K562 (cell line): ENCODE results near the gene MTHFR. TPM values are rescaled to one million over a fixed set of nuclear protein-coding genes. Genes with fewer than 3 reads are reported as not detected.

Experiments
- FOXO4 ChIP-seq: fragments of 450-650 bp; formaldehyde crosslinking; IDR thresholded peaks from 2 replicates; pipeline ENCODE4 v1.4.0; 2020; ENCODE audit warnings: mild to moderate bottlenecking, moderate library complexity
- FOXP1 ChIP-seq: sonication (generic); formaldehyde crosslinking; IDR thresholded peaks from 2 replicates; pipeline ENCODE4 v1.8.0; 2022; ENCODE audit warnings: mild to moderate bottlenecking, missing genetic modification reagents
- MAX ChIP-seq: sonication (generic); formaldehyde crosslinking; IDR thresholded peaks from 2 replicates; pipeline ENCODE4 v1.9.0; 2022; ENCODE audit warnings: mild to moderate bottlenecking, missing genetic modification reagents
- MYBL2 ChIP-seq, 2 experiments: fragments of 450-650 bp in 1 of 2; sonication (generic) in 1 of 2; formaldehyde crosslinking in 1 of 2; IDR thresholded peaks; 2 replicates each; pipeline versions ENCODE4 v1.6.1 to v1.8.1; 2017 to 2022; ENCODE audit warnings: borderline replicate concordance in 1 of 2, inconsistent platforms in 1 of 2, low read depth in 1 of 2, mild to moderate bottlenecking in 1 of 2, missing genetic modification reagents in 1 of 2, moderate library complexity in 1 of 2
- RB1 ChIP-seq: fragments of 450-650 bp; IDR thresholded peaks from 2 replicates; pipeline ENCODE4 v1.6.1; 2017; ENCODE audit warnings: low read depth, mild to moderate bottlenecking
- SRSF3 ChIP-seq: fragments of 200-400 bp; formaldehyde crosslinking; IDR thresholded peaks from 2 replicates; pipeline ENCODE4 v1.6.1; 2016; ENCODE audit warnings: mild to moderate bottlenecking, low read length, moderate library complexity; ENCODE audit not compliant: insufficient read depth
- ZBTB43 ChIP-seq: sonication (generic); formaldehyde crosslinking; IDR thresholded peaks from 2 replicates; pipeline ENCODE4 v1.8.0; 2023; ENCODE audit warnings: mild to moderate bottlenecking, missing genetic modification reagents
- ZNF740 ChIP-seq, 3 experiments: fragments of 200-800 bp in 1 of 3; sonication (Bioruptor generic) in 1 of 3; sonication (generic) in 1 of 3; formaldehyde crosslinking in 1 of 3; IDR thresholded peaks; 2 replicates each; pipeline versions ENCODE4 v1.6.1 to v1.8.0; 2016 to 2022; ENCODE audit warnings: mild to moderate bottlenecking in 2 of 3, missing compliant biosample characterization in 2 of 3, missing genetic modification characterization in 2 of 3, missing genetic modification reagents in 1 of 3
- polyA plus RNA-seq, 8 experiments: library from polyadenylated mRNA; depleted of rRNA in 4 of 8; stranded (reverse) in 5 of 8; unstranded in 3 of 8; fragments of >200 nt; fragmentation: Nextera tagmentation in 2 of 8; fragmentation: Illumina TruSeq in 1 of 8; extraction: Ambion mirVana in 2 of 8; extraction: Trizol in 1 of 8; gene quantifications; 2 replicates each; pipeline versions ENCODE4 v1.2.1 to v1.2.3, GENCODE V29; 2011 to 2014; ENCODE audit warnings: inconsistent platforms in 1 of 8, missing spikeins in 1 of 8
- total RNA-seq, 7 experiments: library from RNA; depleted of rRNA in 6 of 7; stranded (reverse); fragments of >200 nt in 6 of 7; fragmentation: Illumina TruSeq in 2 of 7; extraction: Trizol in 2 of 7; gene quantifications; 2 replicates each; pipeline versions ENCODE4 v1.2.1 to v1.2.3, GENCODE V29; 2011 to 2021; ENCODE audit warnings: low replicate concordance in 1 of 7

Gene MTHFR
- total and polyA plus RNA-seq, 9 of the 15 experiments (the other 6 are each of a cell fraction or from before 2014, with no cell fraction given) = 5.0 to 104 (median 62.6) TPM

GRCh38 chr1:11795238-11795890, 10.4 kb downstream of the MTHFR start (continued):
- TF ChIP-seq SRSF3 = no peak
- no peak for TF ChIP-seq ZNF740 (CRISPR knock-in tag; IDR thresholded peaks at IDR 0.05)
- 0 out of 4 replicates have a peak, but pooled peaks of 1 of the 2 experiments have one; percentile 36 for TF ChIP-seq ZNF740 (tag; IDR thresholded peaks at IDR 0.05)
- TF ChIP-seq RB1 = no peak
- 0 out of 2 replicates have a peak, but pooled peaks have one; percentile 14 for TF ChIP-seq MAX
- TF ChIP-seq MYBL2 (IDR thresholded peaks at IDR 0.05; ENCODE audit: low read depth) = no peak
- peak; percentile 56; the same call in 1 of the 2 replicates for TF ChIP-seq MYBL2 (CRISPR knock-in tag; IDR thresholded peaks at IDR 0.05; ENCODE audit: borderline replicate concordance)
- TF ChIP-seq ZBTB43 = no peak
- TF ChIP-seq FOXP1 (CRISPR knock-in tag) = 0 out of 2 replicates have a peak, but pooled peaks have one; percentile 52
- no peak for TF ChIP-seq FOXO4 (CRISPR knock-in tag)
